HG02623 (cell line): ENCODE data around the gene MYO1B.
A peak's percentile ranks its signal among the peaks of the same experiment; 100 is the strongest.

Experiments
- ATAC-seq: cut with Tn5 transposase; IDR thresholded peaks from one replicate; pipeline ENCODE4 v1.9.1; 2021; ENCODE audit warnings: moderate library complexity; ENCODE audit not compliant: unreplicated experiment

MYO1B gene

GRCh38 chr2:191245046-191245868, at the start of gene MYO1B:
TSS of gene MYO1B (plus strand) at chr2:191245404. CDS start at chr2:191276896, 31,492 bp downstream.
- ATAC-seq = peak; percentile 35

- ATAC-seq = no peak
Observed at GRCh38 chr2:191197096-191197495, 48.1 kb upstream of the MYO1B start.

GRCh38 chr2:191198271-191198670, 46.9 kb upstream of the MYO1B start:
- no peak for ATAC-seq

GRCh38 chr2:191199929-191200512, 45.2 kb upstream of the MYO1B start:
- ATAC-seq = no peak

- no peak for ATAC-seq
Observed at GRCh38 chr2:191200910-191201309, 44.3 kb upstream of the MYO1B start.

- ATAC-seq = no peak
Observed at GRCh38 chr2:191202209-191202721, 42.9 kb upstream of the MYO1B start.

- ATAC-seq = no peak
Observed at GRCh38 chr2:191202881-191203397, 42.3 kb upstream of the MYO1B start.

- peak; percentile 68 for ATAC-seq
Observed at GRCh38 chr2:191204433-191204832, 40.8 kb upstream of the MYO1B start.

GRCh38 chr2:191206613-191207471, 38.4 kb upstream of the MYO1B start:
- ATAC-seq = no peak

- no peak for ATAC-seq
Observed at GRCh38 chr2:191209340-191209739, 35.9 kb upstream of the MYO1B start.

GRCh38 chr2:191212119-191212518, 33.1 kb upstream of the MYO1B start:
- no peak for ATAC-seq

GRCh38 chr2:191213333-191213732, 31.9 kb upstream of the MYO1B start:
- no peak for ATAC-seq

- no peak for ATAC-seq
Observed at GRCh38 chr2:191215230-191215629, 30.0 kb upstream of the MYO1B start.

- ATAC-seq = no peak
Observed at GRCh38 chr2:191215666-191216065, 29.5 kb upstream of the MYO1B start.

- ATAC-seq = no peak
Observed at GRCh38 chr2:191217580-191217979, 27.6 kb upstream of the MYO1B start.

GRCh38 chr2:191218292-191218898, 26.8 kb upstream of the MYO1B start:
- ATAC-seq = peak; percentile 35

GRCh38 chr2:191220671-191221070, 24.5 kb upstream of the MYO1B start:
- ATAC-seq = no peak

- no peak for ATAC-seq
Observed at GRCh38 chr2:191221666-191222065, 23.5 kb upstream of the MYO1B start.

GRCh38 chr2:191222507-191222906, 22.7 kb upstream of the MYO1B start:
- ATAC-seq = no peak

GRCh38 chr2:191222952-191223351, 22.3 kb upstream of the MYO1B start:
- no peak for ATAC-seq

GRCh38 chr2:191225126-191225525, 20.1 kb upstream of the MYO1B start:
- ATAC-seq = no peak
